GM12801 (cell line): ENCODE data around the gene LRRC70.

Experiments used
- TF ChIP-seq, protein P1 (sequence below): IDR thresholded peaks from one replicate; pipeline ENCODE4 v1.5.1; 2011; ENCODE audit warnings: control low read depth; ENCODE audit not compliant: insufficient read length; ENCODE audit errors: extremely low read depth

LRRC70 gene

DNA sequence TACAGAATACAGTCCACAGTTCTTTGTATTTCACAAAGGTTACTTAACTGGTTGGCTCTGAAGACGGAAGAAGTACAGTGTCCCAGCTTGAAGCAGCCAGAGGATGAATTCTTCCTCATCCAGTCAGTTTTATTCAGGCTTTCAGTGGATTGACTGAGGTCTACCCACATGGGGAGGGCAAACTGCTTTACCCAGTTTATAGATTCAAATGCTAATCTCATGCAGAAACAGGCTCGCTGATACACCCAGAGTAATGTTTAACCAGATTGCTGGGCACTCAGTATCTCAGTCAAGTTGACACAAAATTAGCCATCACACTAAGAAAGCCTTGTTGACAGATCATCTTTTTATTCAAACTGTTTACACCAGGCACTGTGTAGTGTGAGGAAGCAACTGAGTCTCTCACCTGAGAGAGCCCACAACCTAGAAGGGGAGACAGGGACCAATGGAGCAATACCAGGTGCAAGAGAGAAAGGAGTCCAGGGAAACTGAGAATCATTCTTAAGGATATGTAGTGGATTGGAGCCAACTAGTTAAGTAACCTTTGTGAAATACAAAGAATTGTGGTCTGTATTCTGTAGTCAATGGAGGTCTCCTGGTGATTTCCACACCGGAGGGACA is 15.9 kb downstream of the LRRC70 start:
- TF ChIP-seq, protein P1, sequence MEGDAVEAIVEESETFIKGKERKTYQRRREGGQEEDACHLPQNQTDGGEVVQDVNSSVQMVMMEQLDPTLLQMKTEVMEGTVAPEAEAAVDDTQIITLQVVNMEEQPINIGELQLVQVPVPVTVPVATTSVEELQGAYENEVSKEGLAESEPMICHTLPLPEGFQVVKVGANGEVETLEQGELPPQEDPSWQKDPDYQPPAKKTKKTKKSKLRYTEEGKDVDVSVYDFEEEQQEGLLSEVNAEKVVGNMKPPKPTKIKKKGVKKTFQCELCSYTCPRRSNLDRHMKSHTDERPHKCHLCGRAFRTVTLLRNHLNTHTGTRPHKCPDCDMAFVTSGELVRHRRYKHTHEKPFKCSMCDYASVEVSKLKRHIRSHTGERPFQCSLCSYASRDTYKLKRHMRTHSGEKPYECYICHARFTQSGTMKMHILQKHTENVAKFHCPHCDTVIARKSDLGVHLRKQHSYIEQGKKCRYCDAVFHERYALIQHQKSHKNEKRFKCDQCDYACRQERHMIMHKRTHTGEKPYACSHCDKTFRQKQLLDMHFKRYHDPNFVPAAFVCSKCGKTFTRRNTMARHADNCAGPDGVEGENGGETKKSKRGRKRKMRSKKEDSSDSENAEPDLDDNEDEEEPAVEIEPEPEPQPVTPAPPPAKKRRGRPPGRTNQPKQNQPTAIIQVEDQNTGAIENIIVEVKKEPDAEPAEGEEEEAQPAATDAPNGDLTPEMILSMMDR: no peak

DNA sequence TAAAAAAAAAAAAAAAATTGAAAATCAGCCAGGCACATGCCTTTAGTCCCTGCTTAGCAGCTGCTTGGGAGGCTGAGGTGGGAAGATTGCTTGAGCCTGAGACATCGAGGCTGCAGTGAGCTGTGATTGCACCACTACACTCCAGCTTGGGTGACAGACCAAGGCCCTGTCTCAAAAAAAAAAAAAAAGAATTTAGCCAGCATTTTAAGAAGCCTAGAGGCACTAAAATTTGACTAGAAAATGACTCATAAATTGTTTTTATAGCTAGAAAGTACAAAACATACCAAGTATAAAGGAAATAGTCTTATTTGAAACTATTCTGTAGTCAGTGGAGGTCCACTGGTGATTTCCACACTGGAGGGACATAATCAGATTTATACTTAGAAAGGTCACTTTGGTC is 17.5 kb downstream of the LRRC70 start:
- TF ChIP-seq, protein P1: no peak

DNA sequence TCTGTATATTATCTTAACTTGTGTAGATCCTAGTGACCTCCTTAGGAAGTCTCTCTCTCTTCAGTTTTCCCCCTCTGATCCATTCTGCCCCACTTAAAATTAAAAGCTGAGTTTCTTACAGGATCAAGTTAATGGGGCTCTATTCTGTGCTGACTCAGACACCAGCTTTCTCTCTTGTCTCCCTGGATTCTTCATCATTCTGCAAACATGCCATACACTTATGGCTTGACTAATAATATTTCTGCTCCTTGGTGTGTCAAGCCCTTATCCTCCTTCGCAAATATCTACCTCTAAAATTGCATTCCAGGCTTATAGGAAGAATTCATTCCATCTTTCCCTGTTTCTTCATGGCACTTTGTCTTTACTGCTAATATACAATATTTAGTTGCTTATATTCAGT is 18.1 kb downstream of the LRRC70 start:
- TF ChIP-seq, protein P1: no peak

DNA sequence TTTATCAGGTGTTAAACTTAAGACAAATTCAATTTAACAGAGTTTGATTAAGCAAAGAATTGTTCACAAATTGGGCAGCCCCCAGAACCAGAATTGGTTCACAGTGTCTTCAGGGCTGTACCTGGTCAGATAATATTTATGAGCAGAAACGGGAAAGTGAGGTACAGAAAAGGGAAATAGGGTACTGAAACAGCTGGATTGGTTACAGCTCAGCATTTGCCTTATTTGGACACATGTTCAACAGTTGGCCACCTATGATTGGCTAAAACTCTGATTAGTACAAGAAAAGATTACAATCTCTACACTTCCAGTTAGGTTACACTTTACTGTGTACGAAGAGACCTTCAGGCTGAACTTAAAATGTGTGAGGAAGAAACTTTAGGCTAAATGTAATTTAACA is 18.7 kb downstream of the LRRC70 start:
- TF ChIP-seq, protein P1: no peak

DNA sequence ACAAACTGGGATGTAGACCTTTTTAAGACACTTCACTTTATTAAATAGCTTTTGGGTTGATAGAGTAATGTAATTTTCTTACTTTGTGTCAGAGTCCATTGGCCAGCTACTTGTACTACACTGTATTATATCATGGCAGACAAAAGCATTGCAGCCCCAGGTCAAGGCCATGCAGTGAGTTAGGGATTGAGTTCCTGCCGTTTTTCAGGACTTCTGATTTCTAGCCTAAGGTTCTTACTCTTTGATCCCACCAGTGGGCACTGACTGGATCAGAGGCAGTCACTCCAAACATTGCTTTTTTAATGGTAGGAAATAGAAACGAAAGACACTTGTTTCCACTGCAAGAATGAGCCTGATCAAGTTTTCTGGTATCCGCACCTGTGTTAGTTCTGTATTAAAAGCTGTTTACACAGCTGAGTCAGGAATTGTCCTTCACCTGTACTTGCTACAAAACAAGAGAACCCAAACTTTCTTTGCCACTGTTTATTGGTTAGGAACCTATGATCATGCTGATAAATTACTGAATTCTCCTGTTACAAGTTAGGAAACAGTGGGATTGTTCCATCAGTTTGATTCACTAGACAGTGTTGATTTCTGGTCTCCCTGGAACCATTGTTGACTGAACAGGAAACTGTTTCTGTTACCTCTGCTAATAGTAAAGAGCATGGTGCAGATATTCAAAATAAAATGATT is 22.1 kb downstream of the LRRC70 start:
- TF ChIP-seq, protein P1: no peak

DNA sequence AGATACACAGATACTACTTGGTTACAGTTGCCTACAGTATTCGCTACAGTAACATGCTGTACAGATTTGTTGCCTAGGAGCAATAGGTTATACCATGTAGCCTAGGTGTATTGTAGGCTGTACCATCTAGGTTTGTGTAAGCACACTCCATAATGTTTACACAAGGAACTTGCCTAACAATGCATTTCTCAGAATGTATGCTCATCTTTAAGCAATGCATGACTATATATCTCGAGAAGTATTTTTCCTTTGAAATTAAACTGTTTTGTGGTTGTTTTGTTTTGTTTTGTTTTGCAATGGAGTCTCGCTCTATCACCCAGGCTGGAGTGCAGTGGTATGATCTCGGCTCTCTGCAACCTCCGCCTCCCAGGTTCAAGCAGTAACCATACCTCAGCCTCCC is 25.3 kb downstream of the LRRC70 start:
- TF ChIP-seq, protein P1: no peak

DNA sequence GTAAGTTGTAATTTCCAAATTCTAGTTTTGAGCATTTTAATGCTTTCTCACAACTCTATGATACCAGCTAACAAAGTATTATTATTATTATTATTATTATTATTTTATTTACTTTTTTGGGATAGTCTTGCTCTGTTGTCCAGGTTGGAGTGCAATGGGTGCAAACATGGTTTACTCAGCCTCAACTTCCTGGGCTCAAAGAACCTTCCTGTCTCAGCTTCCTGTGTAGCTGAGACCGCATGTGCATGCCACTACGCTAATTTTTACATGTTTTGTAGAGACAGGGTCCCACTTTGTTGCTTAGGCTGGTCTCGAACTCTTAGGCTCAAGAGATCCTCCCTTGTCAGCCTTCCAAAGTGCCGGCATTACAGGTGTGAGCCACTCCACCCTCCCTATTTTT is 27.0 kb downstream of the LRRC70 start:
- TF ChIP-seq, protein P1: no peak
